Neural cell (in vitro differentiated cells): ENCODE measurements around the gene ZNF784.

ENCODE experiments used
- RAD21 ChIP-seq: fragments of 450-650 bp; conservative IDR thresholded peaks from 2 replicates; pipeline ENCODE4 v1.6.1; 2014; ENCODE audit warnings: antibody characterized with exemption, mild to moderate bottlenecking, moderate library complexity
- TAF1 ChIP-seq: IDR thresholded peaks from 2 replicates; pipeline ENCODE4 v1.6.1; 2012; ENCODE audit warnings: low read depth
- TF ChIP-seq, protein P1 (sequence below): fragments of 450-650 bp; IDR thresholded peaks from 2 replicates; pipeline ENCODE4 v1.5.1; 2014; ENCODE audit warnings: antibody characterized with exemption, mild to moderate bottlenecking, moderate library complexity; ENCODE audit not compliant: poor library complexity, severe bottlenecking
- TF ChIP-seq, protein P2 (sequence below): IDR thresholded peaks from 2 replicates; pipeline ENCODE4 v1.6.1; 2012; ENCODE audit warnings: borderline replicate concordance

DNA sequence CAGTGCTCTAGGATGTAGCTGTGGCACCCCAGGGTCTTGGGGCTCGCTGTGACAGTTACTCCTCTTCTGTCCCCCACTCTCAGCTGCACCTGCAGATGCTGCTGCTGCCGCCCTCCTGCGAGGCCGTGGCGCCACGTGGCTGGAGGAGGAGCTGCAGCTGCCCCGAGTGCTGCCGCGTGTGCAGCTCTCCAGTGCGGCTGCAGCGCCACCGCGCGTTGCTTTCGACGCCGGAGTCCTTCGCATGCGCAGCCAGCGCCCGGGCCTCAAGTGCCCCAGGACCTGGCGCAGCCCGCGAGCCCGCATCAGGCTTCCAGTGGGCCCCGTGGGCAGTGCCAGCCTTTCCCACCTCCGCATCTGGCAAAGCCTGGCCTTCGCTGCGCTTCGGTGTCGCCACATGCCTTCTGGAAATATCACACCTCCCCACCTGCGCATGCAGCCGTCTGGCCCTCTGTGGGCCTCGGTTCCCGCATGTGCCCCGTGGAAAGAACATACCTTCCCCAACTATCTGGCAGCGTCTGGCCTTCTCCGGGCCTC is 15.7 kb upstream of the ZNF784 start:
- TF ChIP-seq, protein P1, sequence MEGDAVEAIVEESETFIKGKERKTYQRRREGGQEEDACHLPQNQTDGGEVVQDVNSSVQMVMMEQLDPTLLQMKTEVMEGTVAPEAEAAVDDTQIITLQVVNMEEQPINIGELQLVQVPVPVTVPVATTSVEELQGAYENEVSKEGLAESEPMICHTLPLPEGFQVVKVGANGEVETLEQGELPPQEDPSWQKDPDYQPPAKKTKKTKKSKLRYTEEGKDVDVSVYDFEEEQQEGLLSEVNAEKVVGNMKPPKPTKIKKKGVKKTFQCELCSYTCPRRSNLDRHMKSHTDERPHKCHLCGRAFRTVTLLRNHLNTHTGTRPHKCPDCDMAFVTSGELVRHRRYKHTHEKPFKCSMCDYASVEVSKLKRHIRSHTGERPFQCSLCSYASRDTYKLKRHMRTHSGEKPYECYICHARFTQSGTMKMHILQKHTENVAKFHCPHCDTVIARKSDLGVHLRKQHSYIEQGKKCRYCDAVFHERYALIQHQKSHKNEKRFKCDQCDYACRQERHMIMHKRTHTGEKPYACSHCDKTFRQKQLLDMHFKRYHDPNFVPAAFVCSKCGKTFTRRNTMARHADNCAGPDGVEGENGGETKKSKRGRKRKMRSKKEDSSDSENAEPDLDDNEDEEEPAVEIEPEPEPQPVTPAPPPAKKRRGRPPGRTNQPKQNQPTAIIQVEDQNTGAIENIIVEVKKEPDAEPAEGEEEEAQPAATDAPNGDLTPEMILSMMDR = no peak
- no peak for TF ChIP-seq RAD21
- TF ChIP-seq, protein P2, sequence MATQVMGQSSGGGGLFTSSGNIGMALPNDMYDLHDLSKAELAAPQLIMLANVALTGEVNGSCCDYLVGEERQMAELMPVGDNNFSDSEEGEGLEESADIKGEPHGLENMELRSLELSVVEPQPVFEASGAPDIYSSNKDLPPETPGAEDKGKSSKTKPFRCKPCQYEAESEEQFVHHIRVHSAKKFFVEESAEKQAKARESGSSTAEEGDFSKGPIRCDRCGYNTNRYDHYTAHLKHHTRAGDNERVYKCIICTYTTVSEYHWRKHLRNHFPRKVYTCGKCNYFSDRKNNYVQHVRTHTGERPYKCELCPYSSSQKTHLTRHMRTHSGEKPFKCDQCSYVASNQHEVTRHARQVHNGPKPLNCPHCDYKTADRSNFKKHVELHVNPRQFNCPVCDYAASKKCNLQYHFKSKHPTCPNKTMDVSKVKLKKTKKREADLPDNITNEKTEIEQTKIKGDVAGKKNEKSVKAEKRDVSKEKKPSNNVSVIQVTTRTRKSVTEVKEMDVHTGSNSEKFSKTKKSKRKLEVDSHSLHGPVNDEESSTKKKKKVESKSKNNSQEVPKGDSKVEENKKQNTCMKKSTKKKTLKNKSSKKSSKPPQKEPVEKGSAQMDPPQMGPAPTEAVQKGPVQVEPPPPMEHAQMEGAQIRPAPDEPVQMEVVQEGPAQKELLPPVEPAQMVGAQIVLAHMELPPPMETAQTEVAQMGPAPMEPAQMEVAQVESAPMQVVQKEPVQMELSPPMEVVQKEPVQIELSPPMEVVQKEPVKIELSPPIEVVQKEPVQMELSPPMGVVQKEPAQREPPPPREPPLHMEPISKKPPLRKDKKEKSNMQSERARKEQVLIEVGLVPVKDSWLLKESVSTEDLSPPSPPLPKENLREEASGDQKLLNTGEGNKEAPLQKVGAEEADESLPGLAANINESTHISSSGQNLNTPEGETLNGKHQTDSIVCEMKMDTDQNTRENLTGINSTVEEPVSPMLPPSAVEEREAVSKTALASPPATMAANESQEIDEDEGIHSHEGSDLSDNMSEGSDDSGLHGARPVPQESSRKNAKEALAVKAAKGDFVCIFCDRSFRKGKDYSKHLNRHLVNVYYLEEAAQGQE = no peak
- no peak for TF ChIP-seq TAF1
